Left renal pelvis (tissue), 4 donors: ENCODE results near the gene FAM217B. TPM values are rescaled to one million over a fixed set of nuclear protein-coding genes. Genes with fewer than 3 reads are reported as not detected.

Experiments used
- DNase-seq, 4 donors: peaks; one replicate each; pipeline ENCODE4 v3.0.0-alpha.2; 2013; ENCODE audit warnings: low read depth in 4 of 4, low spot score in 3 of 4
- polyA plus RNA-seq, 4 donors: library from polyadenylated mRNA; unstranded; fragments of 120-200 nt; gene quantifications; one replicate each; pipeline ENCODE4 v1.2.1, GENCODE V29; 2013; ENCODE audit not compliant: insufficient read length in 4 of 4

Gene FAM217B, protein sequence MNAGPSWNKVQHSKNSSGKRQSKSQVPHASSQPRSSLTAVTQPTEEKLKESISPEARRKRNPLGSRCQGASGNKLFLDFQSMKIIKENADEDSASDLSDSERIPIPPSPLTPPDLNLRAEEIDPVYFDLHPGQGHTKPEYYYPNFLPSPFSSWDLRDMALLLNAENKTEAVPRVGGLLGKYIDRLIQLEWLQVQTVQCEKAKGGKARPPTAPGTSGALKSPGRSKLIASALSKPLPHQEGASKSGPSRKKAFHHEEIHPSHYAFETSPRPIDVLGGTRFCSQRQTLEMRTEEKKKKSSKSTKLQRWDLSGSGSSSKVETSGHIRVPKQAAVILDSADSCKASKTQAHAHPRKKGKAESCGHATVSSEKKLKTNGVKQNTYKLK
- polyA plus RNA-seq: 10 to 100 TPM; 21.5 to 26.2 (median 22.4) TPM

GRCh38 chr20:59940129-59940955 lies at the start of gene FAM217B, which contains the start of gene PPP1R3D:
Gene FAM217B, plus strand, starts transcription at chr20:59940389. Its CDS starts 3,555 bp downstream, at chr20:59943944.
Gene PPP1R3D, minus strand, starts transcription at chr20:59940305. Its CDS starts 374 bp downstream, at chr20:59939931.
- DNase-seq: peak; percentile 91 to 94 (median 92)

DNA sequence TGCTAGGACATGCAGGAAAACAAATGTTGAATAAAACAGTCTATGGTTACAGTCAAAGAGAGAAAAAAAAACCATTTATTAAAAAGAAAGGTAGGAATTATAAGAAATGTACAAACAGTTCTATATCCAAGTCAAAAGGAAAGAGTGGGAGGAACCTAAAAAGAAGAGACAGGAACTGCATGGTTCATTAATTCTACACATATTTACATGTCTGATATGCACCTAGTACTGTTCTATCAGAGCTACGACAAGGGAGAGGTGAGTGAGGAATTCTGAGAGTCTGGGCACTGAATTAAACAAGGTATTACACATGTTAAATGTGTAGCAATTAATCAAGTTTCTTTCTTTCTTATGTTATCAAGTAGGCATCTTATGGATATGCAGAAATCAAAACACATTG lies 48.6 kb upstream of the FAM217B start:
- DNase-seq: no peak

GRCh38 chr20:59895908-59896307 lies 44.3 kb upstream of the FAM217B start:
- DNase-seq: no peak

DNA sequence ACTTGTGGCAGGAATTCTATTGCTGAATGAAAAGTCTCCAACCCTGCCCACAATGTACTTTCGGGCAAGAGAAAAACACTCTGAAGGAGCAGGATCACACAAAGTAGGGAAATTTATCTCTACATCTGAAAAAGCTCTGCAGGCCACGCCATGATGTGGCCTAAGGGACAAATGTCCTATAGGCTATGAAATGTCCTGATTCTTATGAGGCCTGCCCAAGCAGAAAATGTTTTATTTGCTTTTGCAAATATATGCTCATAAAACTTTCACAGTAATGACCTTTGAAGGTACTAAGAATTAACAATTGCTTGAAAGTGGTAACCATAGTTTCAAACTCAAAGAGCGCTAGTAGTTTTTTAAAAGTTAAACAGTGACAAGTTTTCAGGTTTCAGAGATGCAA lies 37.7 kb upstream of the FAM217B start:
- DNase-seq: no peak

- DNase-seq: no peak
Measured at GRCh38 chr20:59903621-59904020, 36.6 kb upstream of the FAM217B start.

DNA sequence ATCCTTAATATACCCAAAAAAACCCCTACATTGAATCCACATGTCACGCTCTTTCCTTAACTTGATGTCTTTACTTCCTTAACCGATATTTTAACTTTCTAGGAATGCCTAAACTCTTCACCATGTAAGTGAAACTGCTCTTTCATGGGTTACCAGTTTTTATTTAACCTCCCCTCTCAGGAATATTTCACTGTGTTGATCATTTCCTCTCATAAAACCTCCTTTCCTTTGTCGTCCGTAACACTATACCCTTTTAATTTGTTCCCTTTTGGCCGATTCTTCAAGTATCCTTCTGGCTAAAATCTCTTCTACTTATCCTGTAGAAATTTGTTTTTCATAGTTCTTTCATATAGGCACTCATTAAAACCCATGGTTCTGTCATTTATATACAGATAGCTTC lies 31.3 kb upstream of the FAM217B start:
- DNase-seq: no peak

GRCh38 chr20:59911041-59911440 lies 29.1 kb upstream of the FAM217B start:
- DNase-seq: no peak

DNA sequence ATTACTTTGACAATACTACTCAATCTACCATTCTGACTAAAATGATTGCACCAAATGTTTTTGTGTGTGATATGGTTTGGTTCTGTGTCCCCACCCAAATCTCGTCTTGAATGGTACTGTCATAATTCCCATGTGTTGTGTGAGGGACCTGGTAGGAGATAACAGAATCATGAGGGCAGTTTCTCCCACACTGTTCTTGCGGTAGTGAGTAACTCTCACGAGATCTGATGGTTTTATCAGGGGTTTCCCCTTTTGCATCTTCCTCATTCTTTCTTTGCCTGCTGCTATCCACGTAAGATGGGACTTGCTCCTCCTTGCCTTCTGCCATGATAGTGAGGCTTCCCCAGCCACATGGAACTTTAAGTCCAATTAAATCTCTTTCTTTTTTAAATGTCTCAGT lies 27.6 kb upstream of the FAM217B start:
- DNase-seq: no peak

DNA sequence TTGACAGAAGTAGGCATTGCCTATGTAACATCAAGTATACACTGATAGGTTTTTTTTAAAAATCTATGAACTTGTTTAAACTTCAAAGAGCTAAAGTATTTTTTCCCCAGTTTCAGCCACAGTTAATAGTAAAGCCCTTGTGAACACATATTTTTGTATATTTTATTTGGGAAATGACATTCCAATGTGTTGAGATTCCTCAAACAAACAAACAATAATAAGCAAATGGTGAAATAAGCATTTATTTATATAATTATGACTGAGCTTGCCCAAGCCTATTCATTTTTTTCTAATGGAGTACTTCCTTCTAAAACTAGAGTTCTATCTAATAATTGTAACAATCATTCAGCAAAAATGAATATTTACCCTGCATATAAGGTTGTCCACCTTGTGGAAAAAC lies 19.2 kb upstream of the FAM217B start:
- no peak for DNase-seq

DNA sequence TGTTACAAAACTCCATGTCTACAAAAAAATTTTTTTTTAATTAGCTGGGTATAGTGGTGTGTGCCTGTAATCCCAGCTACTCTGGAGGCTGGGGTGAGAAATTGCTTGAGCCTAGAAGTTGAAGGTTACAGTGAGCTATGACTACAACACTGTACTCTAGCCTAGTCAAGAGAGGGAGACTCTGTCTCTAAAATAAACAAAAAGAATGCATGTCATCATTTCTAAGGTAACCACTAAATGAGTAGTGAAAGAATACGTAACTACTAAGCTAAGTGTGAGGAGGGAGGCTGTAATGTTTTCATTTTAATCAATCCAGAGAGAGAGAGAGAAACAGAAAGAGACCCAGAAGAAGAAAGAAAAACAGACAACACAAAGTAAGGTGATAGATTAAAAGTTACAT lies 16.7 kb upstream of the FAM217B start:
- DNase-seq: no peak

GRCh38 chr20:59925359-59925758 lies 14.8 kb upstream of the FAM217B start:
- DNase-seq: no peak

- peak in 1 of 4 donors; percentile 14 for DNase-seq
Measured at GRCh38 chr20:59925899-59926298, 14.3 kb upstream of the FAM217B start.

GRCh38 chr20:59931511-59932312 lies 8.5 kb upstream of the FAM217B start:
- no peak for DNase-seq

DNA sequence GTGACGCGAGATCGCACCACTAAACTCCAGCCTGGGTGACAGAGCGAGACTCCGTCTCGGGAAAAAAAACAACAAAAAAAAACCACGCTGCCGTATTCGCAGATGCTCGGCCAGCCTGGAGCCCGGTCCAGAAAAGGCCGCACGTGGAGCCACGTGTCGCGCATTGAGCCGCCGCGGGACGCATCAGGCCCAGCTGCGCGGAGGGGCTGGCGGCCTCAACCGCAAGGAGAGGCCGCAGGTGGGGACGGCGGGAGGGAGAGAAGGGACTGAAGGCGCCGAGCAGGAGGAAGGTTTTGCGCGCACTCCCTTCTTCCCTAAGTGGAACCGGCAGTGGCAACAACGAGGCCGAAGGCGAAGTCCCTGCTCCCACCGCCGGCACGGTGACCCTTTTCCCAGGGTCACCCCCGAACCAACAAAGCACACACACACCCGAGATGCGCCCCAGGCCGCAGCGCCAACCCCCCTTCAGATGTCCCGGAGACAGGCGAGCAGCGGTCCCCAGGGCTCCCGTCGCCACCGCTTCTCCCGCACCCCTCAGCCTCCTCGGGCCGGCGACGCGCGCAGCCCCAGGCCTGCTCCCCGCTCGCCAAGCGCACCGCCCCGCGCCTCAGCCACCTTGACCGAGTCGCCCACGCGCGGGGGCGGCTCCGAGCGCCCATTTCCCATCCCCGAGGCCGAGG lies 7.4 kb upstream of the FAM217B start:
- DNase-seq: no peak

DNA sequence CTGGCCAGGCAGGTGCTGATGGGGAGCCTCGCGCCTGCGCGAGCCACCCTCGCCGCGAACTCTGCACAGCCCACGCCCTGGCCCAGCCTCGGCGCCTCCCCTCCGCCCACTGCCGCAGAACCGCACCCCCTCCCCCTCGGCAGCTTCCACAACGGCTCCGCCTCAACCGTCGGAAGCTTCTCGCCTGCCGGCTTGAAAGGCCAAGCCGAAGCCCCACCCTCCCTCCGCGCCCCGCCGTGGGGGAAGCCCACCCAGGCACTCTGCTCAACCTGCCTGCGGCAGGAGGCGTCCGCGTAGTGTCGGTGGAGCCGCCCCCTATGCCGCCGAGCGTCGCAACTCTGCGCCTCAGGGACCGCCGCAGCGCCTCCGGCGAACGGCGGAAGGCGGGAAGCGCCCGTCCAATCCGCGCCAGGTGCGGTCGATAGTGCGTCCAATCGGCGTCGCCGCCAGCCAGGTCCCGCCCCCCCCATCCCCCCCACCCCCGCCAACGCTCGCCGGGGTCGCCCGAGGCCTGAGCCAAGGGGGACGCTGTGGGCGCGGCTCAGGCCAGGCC lies 6.8 kb upstream of the FAM217B start, which contains the start of gene SYCP2:
Gene SYCP2 (minus strand): TSS at position 342 of the 553 bp plus-strand sequence. CDS start 11,224 bp downstream, outside the sequence.
- peak in 1 of 4 donors; percentile 19 for DNase-seq

- peak in 2 of 4 donors; percentile 43 to 51 for DNase-seq
Measured at GRCh38 chr20:59933849-59934585, 6.2 kb upstream of the FAM217B start.

DNA sequence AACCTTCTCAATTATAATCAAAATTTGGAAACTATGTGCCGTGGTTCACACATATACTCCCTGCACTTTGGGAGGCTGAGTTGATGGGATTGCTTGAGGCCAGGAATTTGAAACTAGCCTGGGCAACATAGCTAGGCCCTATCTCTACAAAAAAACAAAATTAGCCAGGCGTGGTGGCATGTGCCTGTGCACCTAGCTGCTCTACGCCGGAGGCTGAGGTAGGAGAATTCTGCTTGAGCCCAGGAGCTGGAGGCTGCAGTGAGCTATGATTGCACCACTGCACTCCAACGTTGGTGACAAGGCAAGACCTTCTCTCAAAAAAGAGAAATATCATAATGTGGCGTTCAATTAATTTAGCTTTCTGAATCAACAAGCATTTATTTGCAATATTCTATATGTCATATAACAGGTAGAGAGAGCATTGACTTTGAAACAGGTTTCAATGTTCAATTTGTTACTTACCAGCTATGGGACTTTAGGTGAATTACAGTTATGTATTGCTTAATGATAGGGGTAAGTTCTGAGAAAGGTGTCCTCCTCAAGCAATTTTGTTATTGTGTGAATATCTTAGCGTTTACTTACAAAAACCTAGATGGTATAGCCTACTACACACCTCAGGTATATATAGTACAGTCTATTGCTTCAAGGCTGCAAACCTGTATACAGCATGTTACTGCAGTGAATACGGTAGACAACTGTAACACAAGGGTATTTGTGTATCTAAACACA lies 4.6 kb upstream of the FAM217B start:
- no peak for DNase-seq

DNA sequence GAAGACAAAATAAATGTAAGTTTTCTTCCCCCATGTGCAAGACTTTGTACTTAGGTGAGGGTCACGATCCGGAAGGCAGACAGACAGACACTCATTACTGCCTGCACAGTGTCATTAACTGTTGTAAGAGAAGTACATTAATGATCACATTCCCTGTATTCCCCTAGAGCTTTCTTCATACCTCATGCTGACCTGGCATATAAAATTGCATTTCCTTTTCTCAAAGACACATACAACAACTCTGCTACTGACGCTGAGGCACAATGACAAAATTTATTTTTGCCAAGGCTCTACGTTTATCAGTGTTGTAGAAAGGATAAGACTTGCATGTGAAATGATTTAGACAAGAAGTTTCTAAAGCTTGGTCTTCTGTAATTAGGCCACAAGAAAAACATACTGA lies 3.8 kb upstream of the FAM217B start:
- DNase-seq: no peak
